HG03520 (cell line): ENCODE measurements around the gene GALT.
A peak's percentile ranks its signal among the peaks of the same experiment; 100 is the strongest.

Source experiments
- ATAC-seq: cut with Tn5 transposase; IDR thresholded peaks from one replicate; pipeline ENCODE4 v1.9.1; 2021; ENCODE audit warnings: mild to moderate bottlenecking, moderate library complexity; ENCODE audit not compliant: unreplicated experiment

The GALT gene

DNA sequence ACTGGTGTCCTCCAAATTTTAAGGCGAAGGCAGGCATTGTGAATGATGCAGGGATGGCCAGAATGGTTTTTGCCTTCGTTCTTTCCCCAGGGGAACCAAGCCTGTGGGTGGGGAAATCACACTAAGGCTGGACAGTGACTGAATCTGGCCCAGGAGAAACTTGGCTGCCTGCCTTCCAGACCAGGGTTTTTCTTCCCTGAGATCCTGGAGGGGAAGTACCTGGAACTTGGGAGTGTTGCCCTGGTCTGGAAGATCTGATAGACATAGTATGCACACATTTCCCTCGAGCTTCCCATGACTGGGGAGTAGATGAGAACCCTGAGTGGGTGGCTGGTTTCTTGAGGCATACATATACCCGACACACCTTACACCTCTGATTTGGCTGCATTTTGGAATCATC, 4.8 kb downstream of the GALT start:
- ATAC-seq = no peak

DNA sequence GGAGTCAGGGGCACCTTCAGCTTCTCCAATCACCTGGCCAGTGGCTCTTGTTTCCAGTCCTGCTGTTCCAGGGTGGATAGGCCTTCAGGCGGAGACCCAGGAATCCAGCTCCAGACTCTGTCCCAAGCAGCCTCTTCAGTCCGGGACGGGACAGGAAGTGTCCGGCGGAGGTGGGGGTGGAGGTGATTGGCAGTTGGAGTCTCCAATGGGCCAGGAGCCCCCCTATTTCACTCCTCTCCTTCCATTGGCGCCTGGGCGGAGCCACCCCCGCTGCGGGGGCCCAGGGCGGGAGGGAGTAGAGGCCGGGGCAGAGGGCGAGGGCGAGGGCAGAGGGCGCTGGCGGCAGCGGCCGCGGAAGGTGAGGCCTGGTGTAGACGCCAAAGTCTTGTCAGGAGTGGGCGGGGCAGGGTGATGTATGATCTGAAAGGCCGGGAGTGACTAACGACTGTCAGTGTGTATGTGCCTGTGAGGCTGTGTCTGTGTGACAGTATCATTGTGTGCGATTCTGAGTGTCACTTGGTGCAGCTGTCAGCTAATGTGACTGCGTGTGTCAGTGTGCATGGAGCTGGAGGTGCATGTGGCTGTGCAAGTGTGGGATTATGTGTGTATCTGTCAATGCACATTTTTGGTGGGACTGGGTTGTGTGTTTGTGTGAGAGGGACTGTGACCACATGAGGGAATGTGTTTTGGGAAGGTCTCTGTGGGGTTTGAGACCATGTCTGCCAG, 5.6 kb downstream of the GALT start, which contains the start of gene IL11RA:
Gene IL11RA, plus strand, starts transcription at position 310 of the 726 bp plus-strand sequence. CDS start 3,033 bp downstream, outside the sequence.
- no peak for ATAC-seq

DNA sequence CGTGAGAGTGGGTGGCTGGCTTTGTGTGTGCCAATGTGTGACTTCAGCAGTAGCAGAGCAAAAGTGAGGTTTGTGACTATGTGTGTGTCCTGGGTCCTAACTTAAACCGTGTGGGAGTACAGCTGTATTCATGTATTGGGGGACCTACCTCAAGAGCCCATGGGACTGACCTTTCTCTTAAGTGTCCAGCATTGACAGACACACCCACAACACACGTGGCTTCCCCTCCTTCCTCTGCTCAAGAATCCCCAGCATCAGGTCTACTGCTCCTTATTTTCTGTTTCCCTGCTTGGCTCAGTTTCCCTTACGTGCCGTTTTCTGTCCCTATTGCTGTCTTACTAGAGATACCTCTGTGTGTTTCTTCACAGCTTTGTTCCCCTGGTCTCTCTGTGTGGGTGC, 6.1 kb downstream of the GALT start:
- ATAC-seq = no peak

DNA sequence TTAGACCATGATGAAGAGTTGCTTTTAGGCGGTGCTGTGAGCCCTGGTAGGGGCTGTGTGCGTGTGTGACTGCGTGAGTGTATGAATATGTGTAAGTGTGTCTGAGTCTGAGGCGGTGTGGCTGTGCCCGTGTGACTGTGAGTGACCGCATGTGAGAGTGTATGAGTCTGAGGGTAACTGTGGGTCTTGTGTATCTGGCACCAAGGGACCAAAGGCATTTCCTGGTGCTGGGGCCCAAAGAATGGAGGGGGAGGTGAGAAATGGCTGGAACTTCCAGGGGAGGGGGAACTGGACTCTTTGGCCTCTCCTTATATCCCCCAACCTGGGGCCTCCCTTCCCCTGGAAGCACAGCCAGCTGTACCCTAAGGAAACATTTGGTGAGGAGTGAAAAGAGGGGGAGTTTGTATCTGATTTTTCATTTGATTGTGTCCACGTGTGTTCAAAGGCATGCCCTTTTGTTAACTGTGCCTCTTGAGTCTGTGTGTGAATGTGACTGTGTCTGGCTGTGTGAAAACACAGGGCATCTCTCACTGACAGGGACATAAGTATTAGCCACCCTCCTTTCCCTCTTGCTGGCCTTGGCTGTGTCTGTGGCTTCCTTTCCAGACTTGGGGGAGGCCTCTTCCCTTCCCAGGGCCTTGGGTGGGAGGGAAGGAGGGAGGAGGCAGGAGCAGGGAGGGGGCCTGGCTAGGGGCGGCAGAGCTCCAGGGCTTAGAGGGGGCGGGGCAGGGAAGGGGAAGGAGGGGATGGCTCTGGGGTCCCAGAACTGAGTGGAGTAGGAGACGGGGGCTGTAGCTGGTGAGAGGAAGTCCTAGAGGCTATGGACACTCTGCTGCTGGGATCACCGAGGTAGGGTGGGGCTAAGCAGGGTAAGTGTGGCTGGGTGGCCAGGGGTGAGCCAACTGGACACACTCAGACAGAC, 6.9 kb downstream of the GALT start:
- ATAC-seq = no peak

DNA sequence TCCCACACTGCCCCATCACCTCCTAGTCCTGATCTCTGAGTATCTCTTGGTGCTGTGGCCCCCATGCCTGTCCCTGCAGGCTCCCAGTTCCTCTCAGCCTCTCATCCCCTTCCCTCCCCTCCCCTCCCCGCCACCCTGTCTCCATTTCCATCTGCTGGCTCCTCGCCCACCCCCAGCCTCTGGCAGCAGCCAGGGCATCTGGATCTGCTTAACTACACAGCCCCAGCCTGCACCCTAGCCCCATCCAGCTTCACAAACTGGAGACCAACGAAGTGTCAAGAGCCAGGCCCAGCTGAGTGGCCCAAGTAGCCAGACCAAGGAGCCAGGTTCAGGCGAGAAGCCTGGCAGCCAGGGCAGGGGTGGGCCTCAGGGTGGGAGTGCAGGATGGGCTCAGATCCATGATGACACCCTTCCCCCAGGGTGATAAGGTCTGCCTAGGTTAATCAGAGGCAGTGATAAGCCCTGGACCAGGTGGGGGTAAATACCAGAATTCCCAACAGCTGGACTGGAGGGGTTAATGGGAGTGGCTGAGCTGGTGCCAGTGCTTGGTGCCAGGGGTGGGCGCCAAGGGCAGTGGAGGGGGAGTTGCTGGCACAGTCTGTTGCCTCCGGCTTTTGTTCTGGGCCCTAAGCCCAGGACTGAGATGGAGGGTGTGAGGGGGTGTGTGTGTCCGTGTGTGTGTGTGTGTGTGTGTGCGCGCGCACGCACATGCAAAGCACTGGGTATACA, 8.0 kb downstream of the GALT start:
- no peak for ATAC-seq

DNA sequence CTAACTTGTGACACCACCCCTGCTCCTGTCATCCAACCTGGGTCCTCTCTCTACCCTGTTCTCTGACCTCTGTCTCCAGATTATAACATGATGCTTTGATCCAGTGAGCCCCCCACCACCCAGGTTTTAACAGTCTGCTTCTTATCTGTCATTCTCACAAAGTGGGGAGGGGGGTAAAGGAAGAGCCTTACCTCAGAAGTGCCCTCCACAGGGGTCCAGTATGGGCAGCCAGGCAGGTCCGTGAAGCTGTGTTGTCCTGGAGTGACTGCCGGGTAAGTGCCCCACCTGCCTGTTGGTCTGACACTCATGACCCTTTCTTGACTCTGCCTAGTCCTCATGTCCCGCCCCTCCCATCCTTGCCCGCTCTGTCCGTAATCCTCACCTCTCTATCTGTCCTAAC, 8.9 kb downstream of the GALT start:
- no peak for ATAC-seq

DNA sequence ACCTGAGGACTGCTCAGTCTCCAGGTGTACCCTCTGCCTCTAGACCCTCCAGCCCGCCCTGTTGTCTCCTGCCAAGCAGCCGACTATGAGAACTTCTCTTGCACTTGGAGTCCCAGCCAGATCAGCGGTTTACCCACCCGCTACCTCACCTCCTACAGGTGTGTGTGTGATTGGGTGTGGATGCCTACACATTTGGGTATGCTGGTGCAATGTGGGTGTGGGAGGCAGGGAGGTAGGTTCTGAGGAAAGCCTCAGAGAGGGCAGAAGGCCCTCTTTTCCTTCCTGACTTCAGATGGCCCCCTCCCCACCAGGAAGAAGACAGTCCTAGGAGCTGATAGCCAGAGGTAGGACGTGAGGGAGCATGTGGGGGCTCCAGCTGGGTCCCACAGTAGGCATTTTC, 10.5 kb downstream of the GALT start:
- no peak for ATAC-seq

DNA sequence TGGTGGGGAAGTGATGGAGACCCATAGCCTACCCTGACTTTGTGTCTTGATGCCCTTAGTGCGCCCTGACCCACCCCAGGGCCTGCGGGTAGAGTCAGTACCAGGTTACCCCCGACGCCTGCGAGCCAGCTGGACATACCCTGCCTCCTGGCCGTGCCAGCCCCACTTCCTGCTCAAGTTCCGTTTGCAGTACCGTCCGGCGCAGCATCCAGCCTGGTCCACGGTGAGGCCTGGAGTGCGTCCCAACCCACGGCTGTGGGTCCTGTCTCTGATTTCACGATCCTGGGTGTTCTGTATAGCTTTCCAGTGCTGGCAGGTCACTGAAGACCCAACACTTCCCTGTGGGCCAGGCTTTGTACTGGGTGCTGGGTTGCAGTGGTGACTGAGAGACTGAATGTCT, 12.0 kb downstream of the GALT start:
- ATAC-seq = no peak

DNA sequence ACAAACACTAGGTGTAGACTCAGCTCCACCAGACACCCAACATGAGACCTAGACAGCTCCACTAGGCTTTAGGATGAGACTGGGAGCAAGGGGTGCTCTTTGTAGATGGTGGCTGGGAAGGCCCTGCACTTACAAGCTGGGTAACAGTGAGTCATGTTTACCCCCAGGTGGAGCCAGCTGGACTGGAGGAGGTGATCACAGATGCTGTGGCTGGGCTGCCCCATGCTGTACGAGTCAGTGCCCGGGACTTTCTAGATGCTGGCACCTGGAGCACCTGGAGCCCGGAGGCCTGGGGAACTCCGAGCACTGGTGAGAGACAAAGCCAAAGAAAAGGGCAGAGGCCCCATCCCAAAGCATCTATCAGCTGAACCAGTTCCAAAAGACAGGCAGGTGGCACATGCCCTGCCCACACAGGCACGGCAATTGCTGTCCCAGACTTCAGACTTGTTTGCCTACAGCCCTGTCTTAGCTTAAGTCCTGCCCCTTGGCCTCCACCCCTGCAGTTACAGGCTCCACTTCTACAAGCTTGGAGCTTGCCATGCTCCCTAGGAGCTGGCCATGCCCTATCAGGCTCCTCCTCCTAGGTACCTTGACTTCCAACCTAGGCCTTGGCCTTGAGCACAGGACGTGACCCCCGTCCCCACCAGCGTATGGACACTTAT, 13.2 kb downstream of the GALT start:
- ATAC-seq = no peak

DNA sequence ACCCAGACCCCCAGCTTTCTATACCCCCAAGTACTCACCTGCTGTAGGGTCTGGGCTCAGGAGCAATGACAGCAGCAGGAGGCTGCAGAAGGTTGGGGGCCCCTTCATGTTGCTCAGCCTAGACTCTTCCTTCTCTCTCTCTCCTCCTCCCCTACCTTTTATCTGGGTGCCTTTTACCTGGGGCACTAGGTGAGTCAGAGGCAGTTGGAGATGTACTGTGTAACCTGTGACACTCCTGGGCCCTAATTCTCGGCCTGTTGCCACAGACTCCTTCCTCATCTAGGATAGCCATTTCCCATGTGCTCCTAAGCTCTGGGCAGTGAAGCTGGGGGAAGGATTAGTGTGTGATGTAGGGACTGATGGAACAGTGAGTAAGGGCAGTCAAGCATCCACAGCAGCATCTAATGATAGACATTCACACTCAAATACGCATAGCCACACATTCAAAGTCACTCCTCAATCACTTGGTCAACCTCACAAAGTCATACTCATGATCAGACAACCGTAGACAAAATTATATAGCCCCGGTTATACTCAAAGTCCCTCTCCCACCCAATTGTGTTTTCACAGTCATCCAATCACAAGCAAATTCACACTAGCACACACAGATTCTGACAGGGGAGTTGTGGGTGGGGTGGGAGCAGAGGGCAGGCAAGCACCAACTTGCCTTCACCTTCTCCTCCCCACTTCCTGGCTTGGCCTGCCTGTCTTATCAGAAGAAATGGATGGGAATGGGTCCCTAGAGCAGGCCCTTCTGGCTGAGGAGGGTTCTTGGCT, 16.2 kb downstream of the GALT start, which contains the start of gene CCL27:
Gene CCL27, minus strand, starts transcription at position 132 of the 777 bp plus-strand sequence. Its CDS starts 24 bp downstream, at position 108.
- ATAC-seq = no peak

DNA sequence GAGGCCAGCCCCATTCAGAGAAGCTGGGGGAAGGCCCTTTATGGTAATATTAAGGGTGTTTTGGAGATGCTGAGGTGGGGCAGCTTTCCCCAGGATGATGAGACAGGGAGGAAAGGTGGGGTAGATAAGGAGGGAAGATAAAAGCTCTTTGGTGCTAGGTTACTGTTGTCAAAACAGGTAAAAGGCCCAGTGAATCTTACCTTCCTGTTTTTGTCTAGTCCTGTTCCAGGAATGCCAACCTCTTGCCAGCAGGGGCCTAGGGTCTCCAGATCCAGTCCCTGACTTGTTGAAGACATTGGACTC, 16.8 kb downstream of the GALT start:
- ATAC-seq = no peak

DNA sequence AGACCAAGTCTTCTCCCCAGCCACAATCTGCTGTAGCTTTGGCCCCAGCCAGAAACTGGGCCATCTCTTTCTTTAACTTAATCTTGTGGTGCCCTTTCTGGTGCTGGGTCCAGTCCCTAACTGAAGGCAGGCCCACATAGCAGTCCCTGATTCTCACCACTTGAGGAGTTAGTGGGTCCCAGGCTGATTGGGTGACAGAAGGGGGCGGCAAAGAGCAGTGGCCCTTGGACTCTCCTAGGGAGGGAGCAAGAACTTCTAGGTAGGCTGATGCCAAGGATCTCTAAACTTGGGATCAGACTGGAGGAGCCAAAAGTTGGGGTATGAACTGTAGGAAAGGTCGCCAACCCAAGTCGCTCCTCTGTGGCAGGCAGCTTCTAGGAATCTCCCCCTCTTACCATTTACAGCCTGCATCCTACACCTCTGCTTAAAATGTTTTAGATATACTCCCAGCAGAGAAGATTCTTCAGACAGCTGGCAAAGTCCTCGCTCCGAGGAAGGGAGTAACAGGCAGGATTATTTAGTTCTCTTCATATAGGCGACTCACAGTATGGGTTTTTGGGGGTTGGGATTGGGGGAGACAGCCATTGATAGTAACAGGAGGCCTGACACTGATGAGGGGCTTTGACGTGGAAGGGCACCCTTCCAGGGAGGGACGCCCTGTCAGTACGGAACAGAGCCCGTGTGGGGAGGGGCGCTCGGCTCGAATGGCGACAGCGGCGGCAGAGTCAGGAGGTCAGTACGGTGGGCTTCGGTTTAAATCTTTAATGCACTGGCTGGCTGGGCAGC, 18.0 kb downstream of the GALT start:
- ATAC-seq = no peak

DNA sequence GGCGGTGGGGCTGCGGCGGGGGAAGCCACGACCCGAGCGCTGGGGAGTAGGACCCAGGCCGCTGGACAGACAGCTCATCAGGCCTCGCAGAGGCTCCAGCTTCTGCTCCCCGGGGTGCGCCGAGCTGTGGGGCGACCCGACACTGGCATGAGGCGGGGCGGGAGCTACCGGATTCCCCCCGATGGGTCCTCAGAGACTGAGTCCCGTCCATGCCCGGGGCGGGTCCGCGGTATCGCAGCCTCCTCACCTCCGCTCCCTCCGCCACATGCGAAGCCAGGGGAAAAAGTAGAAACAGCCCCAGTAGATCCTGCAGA, 18.5 kb downstream of the GALT start:
- peak; percentile 12 for ATAC-seq

DNA sequence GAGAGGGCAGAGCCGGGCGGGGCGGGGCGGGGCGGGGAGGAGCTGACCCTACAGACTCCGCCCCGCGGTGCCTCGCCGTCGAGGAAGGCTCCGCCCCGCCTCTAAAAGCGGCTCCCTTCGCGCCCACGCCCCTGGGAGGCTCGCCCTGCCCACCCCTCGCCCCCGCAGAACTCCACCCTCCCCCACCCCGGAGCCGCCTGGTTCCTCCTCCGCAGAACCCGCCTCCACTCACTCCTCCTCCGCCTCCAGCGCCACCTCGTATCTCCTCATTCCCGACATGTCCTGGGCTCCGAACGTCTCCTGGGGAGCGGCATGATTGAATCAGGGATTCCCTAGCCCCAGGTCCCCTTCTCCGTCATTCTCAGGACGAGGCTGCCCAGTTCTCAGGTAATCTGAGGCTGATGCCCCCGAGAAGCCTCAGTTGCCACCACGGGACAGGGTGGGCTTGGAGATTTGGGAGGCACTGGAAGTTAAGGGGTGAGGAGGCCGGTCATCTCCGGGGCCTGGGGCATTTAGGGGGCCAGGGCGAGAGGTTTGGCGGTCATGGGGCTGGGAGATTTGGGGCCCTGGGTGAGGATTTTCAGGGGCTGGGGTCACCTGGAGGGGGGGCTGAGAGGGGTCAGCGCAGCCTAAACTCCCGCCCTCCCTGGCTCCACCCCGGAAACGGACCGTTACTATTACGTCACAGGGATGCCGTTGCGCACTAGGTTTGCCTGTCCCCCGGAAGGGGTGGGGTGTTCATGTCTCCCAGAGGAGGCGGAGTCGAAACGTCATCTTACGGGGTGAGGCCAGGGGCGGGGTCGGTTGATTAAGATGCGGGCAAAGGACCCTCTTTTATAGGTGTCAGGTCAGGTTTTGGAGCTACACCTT, 19.1 kb downstream of the GALT start:
- ATAC-seq = peak; percentile 60

DNA sequence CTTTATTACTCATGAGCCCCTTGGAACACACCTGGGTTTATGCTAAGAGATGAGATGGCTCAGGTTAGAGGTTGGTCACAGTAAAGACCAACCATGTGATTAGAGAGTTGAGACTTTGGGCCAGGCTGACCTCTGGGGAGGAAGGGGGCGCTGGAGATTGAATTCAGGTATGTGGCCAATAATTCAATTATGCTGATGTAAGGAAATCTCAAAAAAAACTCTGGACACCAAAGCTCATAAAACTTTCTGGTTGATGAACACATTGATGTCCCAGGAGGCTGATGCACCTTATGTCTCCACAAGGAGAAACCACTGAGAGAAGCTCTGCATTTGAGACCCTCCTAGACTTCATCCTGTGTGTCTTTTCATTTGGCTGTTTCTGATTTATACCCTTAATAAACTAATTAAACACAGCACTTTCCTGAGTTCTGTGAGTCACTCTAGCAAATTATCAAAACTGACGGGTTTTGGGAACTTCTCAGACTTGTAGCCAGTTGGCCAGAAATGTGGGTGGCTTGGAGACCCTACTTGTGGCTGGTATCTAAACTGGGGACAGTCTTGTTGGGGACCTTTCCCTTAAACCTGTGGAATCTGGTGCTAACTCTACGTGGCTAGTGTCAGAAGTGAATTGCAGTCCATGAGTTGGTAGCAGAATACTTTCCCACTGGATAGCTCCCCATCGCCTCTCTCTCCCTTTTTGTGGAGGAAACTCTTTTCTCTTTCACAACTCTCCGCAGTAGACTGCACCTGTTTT, 23.5 kb downstream of the GALT start:
- no peak for ATAC-seq

DNA sequence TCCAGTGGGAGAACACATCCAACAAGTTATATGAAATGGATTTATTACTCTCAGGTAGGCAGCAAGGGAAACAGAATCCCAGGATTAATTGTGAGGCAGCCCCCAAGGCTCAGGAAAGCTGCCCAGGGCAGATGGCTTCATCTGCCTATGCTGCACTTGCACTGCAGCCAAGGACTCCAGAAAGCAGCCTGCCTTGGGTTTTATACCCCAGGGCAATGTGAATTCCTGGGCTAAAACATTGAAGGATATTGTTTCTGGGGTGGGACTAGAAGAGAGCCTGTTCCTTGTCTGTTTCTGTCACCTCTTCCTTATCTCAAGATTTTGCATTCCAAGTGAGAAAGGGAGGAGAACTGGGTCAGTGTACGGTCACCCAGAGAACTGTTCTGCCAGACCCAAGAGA, 24.8 kb downstream of the GALT start:
- ATAC-seq = no peak

DNA sequence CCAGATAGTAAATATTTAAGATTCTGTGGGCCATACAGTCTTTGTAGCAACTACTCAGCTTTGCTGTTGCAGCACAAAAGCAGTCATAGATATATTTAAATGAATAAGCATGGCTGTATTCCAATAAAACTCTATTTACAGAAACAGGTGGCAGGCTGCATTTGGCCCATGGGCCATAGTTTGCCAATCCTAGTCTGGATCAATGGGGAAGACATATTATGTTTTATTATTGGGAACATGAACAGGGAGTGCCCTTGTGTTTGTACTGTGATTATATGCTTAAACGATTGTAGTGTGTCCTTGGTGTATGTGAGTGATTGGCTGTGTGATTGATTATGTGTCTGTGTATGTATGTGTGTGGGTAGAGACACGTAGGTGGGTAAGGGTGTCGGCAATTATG, 28.0 kb downstream of the GALT start:
- ATAC-seq = no peak
